ENCODE results near the gene SNX10. TPM values are rescaled to one million over a fixed set of nuclear protein-coding genes. Genes with fewer than 3 reads are reported as not detected.

The SNX10 gene
- total and polyA plus RNA-seq, 2 experiments from 2014 or later, result 0.60 to 1.5 TPM

GRCh38 chr7:26416004-26416403 is 124.3 kb downstream of the SNX10 start:
- H3K79me2 ChIP-seq (ENCODE audit: insufficient read depth), result no peaks in the 10 kb centered on the region
- H3K4me1 ChIP-seq (ENCODE audit: insufficient read depth), result no peaks in the 10 kb centered on the region
- H4K20me1 ChIP-seq (ENCODE audit: insufficient read depth), result no peaks in the 10 kb centered on the region
- no peaks in the 10 kb centered on the region for H3K9me3 ChIP-seq (ENCODE audit: low read depth)
- no peak overlapping the region for H3K4me2 ChIP-seq (ENCODE audit: unreplicated experiment)
- peaks cover 4% of the 10 kb centered on the region; the same call in 1 of the 2 replicates for H3K27me3 ChIP-seq (replicated peaks; ENCODE audit: insufficient read depth)
- WGBS, 2 experiments (ENCODE audit: low coverage in 1 of 2, low lambda C conversion rate in 2 of 2, missing lambda C conversion rate in 2 of 2), result 69 to 74% methylated on average over 1 of the region's 1 CpG
- no peaks in the 10 kb centered on the region for H3K36me3 ChIP-seq (ENCODE audit: low read depth)
- TF ChIP-seq EZH2 (IDR thresholded peaks at IDR 0.05; ENCODE audit: insufficient read depth, poor library complexity, severe bottlenecking), result no peak
- no peak for TF ChIP-seq EZH2phosphoT487 (IDR thresholded peaks at IDR 0.05; ENCODE audit: insufficient read depth, low read depth)
- no peak overlapping the region for H3K9ac ChIP-seq
- H3K9me2 ChIP-seq (ENCODE audit: insufficient read depth), result no peaks in the 10 kb centered on the region
- no peak overlapping the region for H3K4me3 ChIP-seq
- no peak overlapping the region for H2AFZ ChIP-seq
- H3K27ac ChIP-seq, result no peak overlapping the region
- DNase-seq, result no peak
- H3F3A ChIP-seq (ENCODE audit: insufficient read depth), result no peaks in the 10 kb centered on the region
- in situ Hi-C loops (cut with MboI), result no loop called here

- no peaks in the 10 kb centered on the region for H3K4me1 ChIP-seq (ENCODE audit: insufficient read depth)
- H2AFZ ChIP-seq, result no peak overlapping the region
- no peaks in the 10 kb centered on the region for H3F3A ChIP-seq (ENCODE audit: insufficient read depth)
- no peak overlapping the region for H3K27ac ChIP-seq
- no peak overlapping the region for H3K4me2 ChIP-seq (ENCODE audit: unreplicated experiment)
- no peaks in the 10 kb centered on the region for H3K9me2 ChIP-seq (ENCODE audit: insufficient read depth)
- no peak overlapping the region for H3K9ac ChIP-seq
- in situ Hi-C loops (cut with MboI), result no loop called here
- WGBS, 2 experiments (ENCODE audit: low coverage in 1 of 2, low lambda C conversion rate in 2 of 2, missing lambda C conversion rate in 2 of 2), result 59 to 63% methylated on average over 5 of the region's 5 CpGs
- no peaks in the 10 kb centered on the region for H4K20me1 ChIP-seq (ENCODE audit: insufficient read depth)
- no peak overlapping the region for H3K4me3 ChIP-seq
- peaks cover 4% of the 10 kb centered on the region; the same call in 1 of the 2 replicates for H3K27me3 ChIP-seq (replicated peaks; ENCODE audit: insufficient read depth)
- H3K36me3 ChIP-seq (ENCODE audit: low read depth), result no peaks in the 10 kb centered on the region
- no peaks in the 10 kb centered on the region for H3K79me2 ChIP-seq (ENCODE audit: insufficient read depth)
- DNase-seq, result no peak
- no peak for TF ChIP-seq EZH2phosphoT487 (IDR thresholded peaks at IDR 0.05; ENCODE audit: insufficient read depth, low read depth)
- TF ChIP-seq EZH2 (IDR thresholded peaks at IDR 0.05; ENCODE audit: insufficient read depth, poor library complexity, severe bottlenecking), result no peak
- no peaks in the 10 kb centered on the region for H3K9me3 ChIP-seq (ENCODE audit: low read depth)
Measured at GRCh38 chr7:26417911-26418413, 126.3 kb downstream of the SNX10 start.

GRCh38 chr7:26419198-26419597 is 127.5 kb downstream of the SNX10 start:
- no peak overlapping the region for H3K4me3 ChIP-seq
- in situ Hi-C loops (cut with MboI), result no loop called here
- H3K27me3 ChIP-seq (replicated peaks; ENCODE audit: insufficient read depth), result peaks cover 4% of the 10 kb centered on the region; the same call in 1 of the 2 replicates
- H2AFZ ChIP-seq, result no peak overlapping the region
- TF ChIP-seq EZH2phosphoT487 (IDR thresholded peaks at IDR 0.05; ENCODE audit: insufficient read depth, low read depth), result no peak
- TF ChIP-seq EZH2 (IDR thresholded peaks at IDR 0.05; ENCODE audit: insufficient read depth, poor library complexity, severe bottlenecking), result no peak
- no peaks in the 10 kb centered on the region for H3K36me3 ChIP-seq (ENCODE audit: low read depth)
- H3K4me1 ChIP-seq (ENCODE audit: insufficient read depth), result no peaks in the 10 kb centered on the region
- H3K4me2 ChIP-seq (ENCODE audit: unreplicated experiment), result no peak overlapping the region
- H3K79me2 ChIP-seq (ENCODE audit: insufficient read depth), result no peaks in the 10 kb centered on the region
- no peaks in the 10 kb centered on the region for H3K9me2 ChIP-seq (ENCODE audit: insufficient read depth)
- H4K20me1 ChIP-seq (ENCODE audit: insufficient read depth), result no peaks in the 10 kb centered on the region
- DNase-seq, result no peak
- H3F3A ChIP-seq (ENCODE audit: insufficient read depth), result no peaks in the 10 kb centered on the region
- no peak overlapping the region for H3K27ac ChIP-seq
- 26 to 30% methylated on average over 3 of the region's 3 CpGs for WGBS, 2 experiments (ENCODE audit: low coverage in 1 of 2, low lambda C conversion rate in 2 of 2, missing lambda C conversion rate in 2 of 2)
- H3K9me3 ChIP-seq (ENCODE audit: low read depth), result no peaks in the 10 kb centered on the region
- H3K9ac ChIP-seq, result no peak overlapping the region

DNA sequence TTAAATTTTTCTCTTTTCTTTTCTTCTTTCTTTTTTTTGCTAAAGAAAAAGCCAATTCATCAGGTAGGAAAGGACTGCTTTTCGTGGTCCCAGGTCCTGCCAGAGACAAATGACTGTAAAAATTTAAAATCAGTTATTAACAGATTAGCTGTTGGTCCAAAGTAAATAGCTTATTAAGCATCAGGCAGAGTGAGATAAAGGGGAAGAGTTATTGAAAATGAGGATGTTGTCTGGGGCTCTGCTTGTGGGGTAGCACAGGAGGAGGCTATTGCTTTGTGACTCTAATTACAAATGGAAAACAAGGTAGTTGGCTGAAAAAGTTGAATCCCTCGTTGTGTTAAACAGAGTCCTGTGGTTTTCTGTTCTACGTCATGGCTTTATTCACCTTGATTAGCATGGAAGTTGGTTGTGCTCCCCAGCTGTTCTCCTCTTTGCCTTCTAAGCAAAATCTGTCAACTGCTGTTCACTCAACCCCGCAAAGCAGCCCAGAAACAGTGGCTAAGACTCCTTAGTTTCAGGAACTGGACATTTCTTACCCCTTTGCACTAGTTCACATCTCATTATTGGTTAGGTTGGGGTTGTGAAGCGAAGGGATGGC is 128.9 kb downstream of the SNX10 start:
- no peak for DNase-seq
- Histone ChIP-seq H3K9me2 (ENCODE audit: insufficient read depth) (no peaks in the 10 kb centered on the region), H3K4me2 (ENCODE audit: unreplicated experiment) (no peak overlapping the region), H3K79me2 (ENCODE audit: insufficient read depth) (no peaks in the 10 kb centered on the region), H3K4me1 (ENCODE audit: insufficient read depth) (no peaks in the 10 kb centered on the region), H3K27me3 (replicated peaks; ENCODE audit: insufficient read depth) (no peaks in the 10 kb centered on the region), H3K36me3 (ENCODE audit: low read depth) (no peaks in the 10 kb centered on the region), H4K20me1 (ENCODE audit: insufficient read depth) (no peaks in the 10 kb centered on the region), H3F3A (ENCODE audit: insufficient read depth) (no peaks in the 10 kb centered on the region), H3K9me3 (ENCODE audit: low read depth) (no peaks in the 10 kb centered on the region), H2AFZ (no peak overlapping the region), H3K4me3 (no peak overlapping the region), H3K27ac (no peak overlapping the region), H3K9ac (no peak overlapping the region)
- TF ChIP-seq EZH2 (IDR thresholded peaks at IDR 0.05; ENCODE audit: insufficient read depth, poor library complexity, severe bottlenecking) (no peak), EZH2phosphoT487 (IDR thresholded peaks at IDR 0.05; ENCODE audit: insufficient read depth, low read depth) (no peak)
- WGBS, 2 experiments (ENCODE audit: low coverage in 1 of 2, low lambda C conversion rate in 2 of 2, missing lambda C conversion rate in 2 of 2), result 39 to 45% methylated on average over 5 of the region's 5 CpGs
- in situ Hi-C loops (cut with MboI), result no loop called here

Measured in GM23248 (cell line).